Tibial nerve (tissue), 4 donors: Measurements from ENCODE around the gene PSME4.

Experiments
- EP300 ChIP-seq, 2 donors: sonication (generic); formaldehyde crosslinking; IDR thresholded peaks; one replicate each; pipeline ENCODE4 v1.6.1; 2017; ENCODE audit warnings: antibody characterized with exemption in 2 of 2, mild to moderate bottlenecking in 1 of 2
- TF ChIP-seq, protein P1 (sequence below), 5 experiments: fragments of 200-600 bp in 3 of 5; fragments of 450-650 bp in 2 of 5; sonication (generic) in 3 of 5; IDR thresholded peaks; one replicate each; pipeline ENCODE4 v1.5.1; 2016 to 2019; ENCODE audit warnings: antibody characterized with exemption in 5 of 5, mild to moderate bottlenecking in 3 of 5, moderate library complexity in 2 of 5

- TF ChIP-seq EP300 (IDR thresholded peaks at IDR 0.05), result no peak
- TF ChIP-seq, protein P1, sequence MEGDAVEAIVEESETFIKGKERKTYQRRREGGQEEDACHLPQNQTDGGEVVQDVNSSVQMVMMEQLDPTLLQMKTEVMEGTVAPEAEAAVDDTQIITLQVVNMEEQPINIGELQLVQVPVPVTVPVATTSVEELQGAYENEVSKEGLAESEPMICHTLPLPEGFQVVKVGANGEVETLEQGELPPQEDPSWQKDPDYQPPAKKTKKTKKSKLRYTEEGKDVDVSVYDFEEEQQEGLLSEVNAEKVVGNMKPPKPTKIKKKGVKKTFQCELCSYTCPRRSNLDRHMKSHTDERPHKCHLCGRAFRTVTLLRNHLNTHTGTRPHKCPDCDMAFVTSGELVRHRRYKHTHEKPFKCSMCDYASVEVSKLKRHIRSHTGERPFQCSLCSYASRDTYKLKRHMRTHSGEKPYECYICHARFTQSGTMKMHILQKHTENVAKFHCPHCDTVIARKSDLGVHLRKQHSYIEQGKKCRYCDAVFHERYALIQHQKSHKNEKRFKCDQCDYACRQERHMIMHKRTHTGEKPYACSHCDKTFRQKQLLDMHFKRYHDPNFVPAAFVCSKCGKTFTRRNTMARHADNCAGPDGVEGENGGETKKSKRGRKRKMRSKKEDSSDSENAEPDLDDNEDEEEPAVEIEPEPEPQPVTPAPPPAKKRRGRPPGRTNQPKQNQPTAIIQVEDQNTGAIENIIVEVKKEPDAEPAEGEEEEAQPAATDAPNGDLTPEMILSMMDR (IDR thresholded peaks at IDR 0.05), result no peak
These were observed 21.3 kb downstream of the PSME4 start for GRCh38 chr2:53949457-53949856.
